B cell (primary cell): Measurements from ENCODE around the gene STX18.

Experiments
- CTCF ChIP-seq: fragments of 200-600 bp; IDR thresholded peaks from one replicate; pipeline ENCODE4 v1.8.0; 2022; ENCODE audit warnings: antibody characterized with exemption, mild to moderate bottlenecking
- EZH2 ChIP-seq: IDR thresholded peaks from 2 replicates; pipeline ENCODE4 v1.6.1; 2012; ENCODE audit warnings: borderline replicate concordance, low read depth, mild to moderate bottlenecking, moderate library complexity, low read length; ENCODE audit not compliant: insufficient read depth, poor library complexity, severe bottlenecking

- no peak for TF ChIP-seq CTCF
- no peak for TF ChIP-seq EZH2
Measured at GRCh38 chr4:4524364-4524763, 17.5 kb downstream of the STX18 start.
